ENCODE data around the gene SCYGR7. TPM values are rescaled to one million over a fixed set of nuclear protein-coding genes. Genes with fewer than 3 reads are reported as not detected.

The SCYGR7 gene
- total RNA-seq, 1 donor from 2014 or later = not detected

DNA sequence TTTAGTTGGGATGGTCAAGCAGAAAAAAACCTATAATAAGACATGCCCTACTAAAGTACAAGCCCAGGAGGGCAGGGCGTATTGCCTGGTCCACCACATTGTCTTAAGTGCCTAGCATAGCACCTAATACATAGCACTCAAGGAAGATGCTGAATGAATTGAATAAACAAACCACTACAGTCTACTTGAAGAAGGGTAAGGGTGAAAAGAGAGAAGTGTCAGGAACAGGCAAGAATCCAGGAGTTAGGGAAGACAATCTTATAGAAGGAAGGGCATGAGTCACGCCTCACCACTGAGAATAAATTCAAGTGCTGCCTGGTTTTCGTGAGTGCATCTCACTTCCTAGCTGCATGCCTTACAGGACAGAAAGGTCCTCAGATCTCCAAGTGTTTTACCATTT, 24.2 kb upstream of the SCYGR7 start:
- Histone ChIP-seq H3K27me3 (ENCODE audit: control insufficient read depth, insufficient read depth, low read length) (no peaks in the 10 kb centered on the region), H3K4me3 (ENCODE audit: low read depth, low read length) (no peak overlapping the region), H3K36me3 (ENCODE audit: control insufficient read depth, insufficient read depth, low read length) (no peaks in the 10 kb centered on the region)
- TF ChIP-seq, protein P1, sequence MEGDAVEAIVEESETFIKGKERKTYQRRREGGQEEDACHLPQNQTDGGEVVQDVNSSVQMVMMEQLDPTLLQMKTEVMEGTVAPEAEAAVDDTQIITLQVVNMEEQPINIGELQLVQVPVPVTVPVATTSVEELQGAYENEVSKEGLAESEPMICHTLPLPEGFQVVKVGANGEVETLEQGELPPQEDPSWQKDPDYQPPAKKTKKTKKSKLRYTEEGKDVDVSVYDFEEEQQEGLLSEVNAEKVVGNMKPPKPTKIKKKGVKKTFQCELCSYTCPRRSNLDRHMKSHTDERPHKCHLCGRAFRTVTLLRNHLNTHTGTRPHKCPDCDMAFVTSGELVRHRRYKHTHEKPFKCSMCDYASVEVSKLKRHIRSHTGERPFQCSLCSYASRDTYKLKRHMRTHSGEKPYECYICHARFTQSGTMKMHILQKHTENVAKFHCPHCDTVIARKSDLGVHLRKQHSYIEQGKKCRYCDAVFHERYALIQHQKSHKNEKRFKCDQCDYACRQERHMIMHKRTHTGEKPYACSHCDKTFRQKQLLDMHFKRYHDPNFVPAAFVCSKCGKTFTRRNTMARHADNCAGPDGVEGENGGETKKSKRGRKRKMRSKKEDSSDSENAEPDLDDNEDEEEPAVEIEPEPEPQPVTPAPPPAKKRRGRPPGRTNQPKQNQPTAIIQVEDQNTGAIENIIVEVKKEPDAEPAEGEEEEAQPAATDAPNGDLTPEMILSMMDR (IDR thresholded peaks at IDR 0.05; ENCODE audit: insufficient read depth, low read length, poor library complexity, severe bottlenecking) = no peak
- DNase-seq (ENCODE audit: low read depth) = no peak

- DNase-seq (ENCODE audit: low read depth) = no peak
- Histone ChIP-seq H3K27me3 (ENCODE audit: control insufficient read depth, insufficient read depth, low read length) (no peaks in the 10 kb centered on the region), H3K36me3 (ENCODE audit: control insufficient read depth, insufficient read depth, low read length) (no peaks in the 10 kb centered on the region), H3K4me3 (ENCODE audit: low read depth, low read length) (no peak overlapping the region)
- TF ChIP-seq, protein P1 (IDR thresholded peaks at IDR 0.05; ENCODE audit: insufficient read depth, low read length, poor library complexity, severe bottlenecking) = no peak
Observed at GRCh38 chr2:227706859-227707258, 21.3 kb upstream of the SCYGR7 start.

DNA sequence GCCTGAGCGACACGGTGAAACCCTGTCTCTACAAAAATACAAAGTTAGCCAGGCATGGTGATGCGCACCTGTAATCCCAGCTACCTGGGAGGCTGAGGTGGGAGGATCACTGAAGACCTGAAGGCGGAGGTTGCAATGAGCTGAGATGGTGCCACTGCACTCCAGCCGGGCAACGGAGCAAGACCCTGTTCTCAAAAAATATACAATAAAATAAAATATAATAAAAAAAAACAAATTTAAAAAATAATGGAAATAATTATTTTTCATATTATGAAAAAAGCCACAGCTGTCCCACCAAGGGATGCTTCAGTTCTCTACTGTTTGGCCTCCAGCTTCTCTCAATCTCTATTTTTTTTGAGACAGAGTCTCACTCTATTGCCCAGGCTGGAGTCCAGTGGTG, 20.7 kb upstream of the SCYGR7 start:
- Histone ChIP-seq H3K4me3 (ENCODE audit: low read depth, low read length) (no peak overlapping the region), H3K27me3 (ENCODE audit: control insufficient read depth, insufficient read depth, low read length) (no peaks in the 10 kb centered on the region), H3K36me3 (ENCODE audit: control insufficient read depth, insufficient read depth, low read length) (no peaks in the 10 kb centered on the region)
- TF ChIP-seq, protein P1 (IDR thresholded peaks at IDR 0.05; ENCODE audit: insufficient read depth, low read length, poor library complexity, severe bottlenecking) = no peak
- DNase-seq (ENCODE audit: low read depth) = no peak

DNA sequence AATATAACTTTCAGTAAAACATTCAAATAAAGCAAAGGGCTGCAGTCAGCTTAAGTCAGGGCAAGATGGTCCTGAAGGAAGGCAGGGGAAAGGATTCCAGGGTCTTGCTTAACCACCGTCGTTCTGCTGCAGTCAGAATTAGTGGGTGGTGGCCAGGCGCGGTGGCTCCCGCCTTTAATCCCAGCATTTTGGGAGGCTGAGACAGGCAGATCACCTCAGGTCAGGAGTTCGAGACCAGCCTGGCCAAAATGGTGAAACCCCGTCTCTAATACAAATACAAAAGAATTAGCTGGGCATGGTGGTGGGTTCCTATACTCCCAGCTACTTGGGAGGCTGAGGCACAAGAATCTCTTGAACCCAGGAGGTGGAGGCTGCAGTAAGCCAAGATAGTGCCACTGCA, 17.1 kb upstream of the SCYGR7 start:
- no peak for DNase-seq (ENCODE audit: low read depth)
- TF ChIP-seq, protein P1 (IDR thresholded peaks at IDR 0.05; ENCODE audit: insufficient read depth, low read length, poor library complexity, severe bottlenecking) = no peak
- no peak overlapping the region for H3K4me3 ChIP-seq (ENCODE audit: low read depth, low read length)

DNA sequence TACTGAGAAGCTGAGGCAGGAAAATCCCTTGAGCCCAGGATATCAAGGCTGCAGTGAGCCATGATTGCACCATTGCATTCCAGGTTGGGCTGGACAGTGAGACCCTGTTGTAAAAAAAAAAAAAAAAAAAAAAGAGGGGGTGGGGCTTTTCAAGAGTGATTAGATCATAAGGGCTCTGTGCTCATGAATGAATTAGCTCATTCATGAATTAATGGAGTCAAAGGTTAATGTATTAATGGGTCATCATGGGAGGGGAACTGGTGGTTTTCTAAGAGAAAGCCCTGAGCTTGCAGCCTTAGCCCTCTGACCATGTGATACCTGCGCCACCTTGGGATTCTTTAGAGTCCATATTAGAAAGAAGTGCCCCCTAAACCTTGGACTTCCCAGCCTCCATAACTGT, 14.8 kb upstream of the SCYGR7 start:
- H3K36me3 ChIP-seq (ENCODE audit: control insufficient read depth, insufficient read depth, low read length) = no peaks in the 10 kb centered on the region
- H3K27me3 ChIP-seq (ENCODE audit: control insufficient read depth, insufficient read depth, low read length) = no peaks in the 10 kb centered on the region
- TF ChIP-seq, protein P1 (IDR thresholded peaks at IDR 0.05; ENCODE audit: insufficient read depth, low read length, poor library complexity, severe bottlenecking) = no peak
- no peak overlapping the region for H3K4me3 ChIP-seq (ENCODE audit: low read depth, low read length)
- no peak for DNase-seq (ENCODE audit: low read depth)

More for the DNA sequence above, 17.1 kb upstream of the SCYGR7 start:
- H3K27me3 ChIP-seq (ENCODE audit: control insufficient read depth, insufficient read depth, low read length) = no peaks in the 10 kb centered on the region
- H3K36me3 ChIP-seq (ENCODE audit: control insufficient read depth, insufficient read depth, low read length) = no peaks in the 10 kb centered on the region

DNA sequence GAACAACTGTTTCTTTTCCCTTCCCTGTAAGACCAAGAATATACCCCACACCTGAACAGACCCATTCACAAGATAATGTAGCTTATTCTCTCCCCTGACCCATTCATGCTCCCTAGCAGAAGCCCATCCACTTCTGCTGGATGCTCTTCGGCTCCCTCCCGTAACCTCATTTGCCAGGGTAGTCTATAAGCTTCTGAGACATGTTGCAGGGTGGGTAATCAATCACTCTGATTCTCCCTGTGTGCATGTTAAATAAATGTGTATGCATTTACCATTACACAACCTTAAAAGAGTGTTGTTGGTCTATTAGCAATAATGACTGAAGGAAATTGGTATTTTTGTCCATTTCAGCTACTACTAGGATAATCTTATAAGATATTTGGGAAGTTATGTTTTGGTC, 11.6 kb upstream of the SCYGR7 start:
- Histone ChIP-seq H3K4me3 (ENCODE audit: low read depth, low read length) (no peak overlapping the region), H3K27me3 (ENCODE audit: control insufficient read depth, insufficient read depth, low read length) (no peaks in the 10 kb centered on the region), H3K36me3 (ENCODE audit: control insufficient read depth, insufficient read depth, low read length) (no peaks in the 10 kb centered on the region)
- no peak for DNase-seq (ENCODE audit: low read depth)
- TF ChIP-seq, protein P1 (IDR thresholded peaks at IDR 0.05; ENCODE audit: insufficient read depth, low read length, poor library complexity, severe bottlenecking) = no peak
